ENCODE measurements around the gene TRIM47. TPM values are rescaled to one million over a fixed set of nuclear protein-coding genes. Genes with fewer than 3 reads are reported as not detected.

The TRIM47 gene
- total and polyA plus RNA-seq, 4 donors, result 6.9 to 18.5 (median 13.8) TPM

- Histone ChIP-seq H3K9me3 (ENCODE audit: control insufficient read depth in 4 of 4, low read length in 3 of 4) (no peaks in the 10 kb centered on the region), H3K27ac (ENCODE audit: low read depth in 1 of 2, low read length in 2 of 2) (no peak overlapping the region), H3K4me1 (ENCODE audit: control insufficient read depth in 4 of 4, insufficient read depth in 4 of 4, low read length in 3 of 4) (peaks cover 11 to 38% (median 24%) of the 10 kb centered on the region in 4 donors), H3K4me3 (ENCODE audit: low read depth in 1 of 3, low read length in 3 of 3) (no peak overlapping the region), H3K9ac (ENCODE audit: low read depth in 1 of 2, low read length in 2 of 2) (no peak overlapping the region), H3K36me3 (ENCODE audit: control insufficient read depth in 4 of 4, insufficient read depth in 3 of 4, low read depth in 1 of 4, low read length in 3 of 4) (peaks cover 0 to 1% (median 0%) of the 10 kb centered on the region in 4 donors), H3K27me3 (ENCODE audit: control insufficient read depth in 4 of 4, insufficient read depth in 4 of 4, low read length in 3 of 4) (no peaks in the 10 kb centered on the region)
- DNase-seq (ENCODE audit: low spot score), result peak; percentile 71
- WGBS, result 78% methylated on average over 32 of the region's 32 CpGs
- no peak for TF ChIP-seq ATF3 (IDR thresholded peaks at IDR 0.05)
- TF ChIP-seq HNF4A (conservative IDR thresholded peaks at IDR 0.05), result peak in 1 of 2 donors; percentile 35
Measured at GRCh38 chr17:75891605-75892555, 13.5 kb upstream of the TRIM47 start.

- Histone ChIP-seq H3K4me3 (ENCODE audit: low read depth in 1 of 3, low read length in 3 of 3) (no peak overlapping the region), H3K36me3 (ENCODE audit: control insufficient read depth in 4 of 4, insufficient read depth in 3 of 4, low read depth in 1 of 4, low read length in 3 of 4) (peaks cover 0 to 1% (median 0%) of the 10 kb centered on the region in 4 donors), H3K27me3 (ENCODE audit: control insufficient read depth in 4 of 4, insufficient read depth in 4 of 4, low read length in 3 of 4) (no peaks in the 10 kb centered on the region), H3K9me3 (ENCODE audit: control insufficient read depth in 4 of 4, low read length in 3 of 4) (no peaks in the 10 kb centered on the region), H3K27ac (ENCODE audit: low read depth in 1 of 2, low read length in 2 of 2) (no peak overlapping the region), H3K4me1 (ENCODE audit: control insufficient read depth in 4 of 4, insufficient read depth in 4 of 4, low read length in 3 of 4) (peaks cover 11 to 35% (median 24%) of the 10 kb centered on the region in 4 donors), H3K9ac (ENCODE audit: low read depth in 1 of 2, low read length in 2 of 2) (no peak overlapping the region)
- WGBS, result 81% methylated on average over 31 of the region's 31 CpGs
- DNase-seq (ENCODE audit: low spot score), result no peak
- TF ChIP-seq HNF4A (conservative IDR thresholded peaks at IDR 0.05), result peak; percentile 56 to 71
- peak; percentile 33 for TF ChIP-seq SP1 (IDR thresholded peaks at IDR 0.05)
- peak in 1 of 2 donors; percentile 4 for TF ChIP-seq RXRA (IDR thresholded peaks at IDR 0.05)
- TF ChIP-seq YY1 (IDR thresholded peaks at IDR 0.05), result no peak
Measured at GRCh38 chr17:75891022-75891604, 12.7 kb upstream of the TRIM47 start.

GRCh38 chr17:75889454-75889853 is 11.1 kb upstream of the TRIM47 start:
- Histone ChIP-seq H3K27ac (ENCODE audit: low read depth in 1 of 2, low read length in 2 of 2) (no peak overlapping the region), H3K27me3 (ENCODE audit: control insufficient read depth in 4 of 4, insufficient read depth in 4 of 4, low read length in 3 of 4) (no peaks in the 10 kb centered on the region), H3K4me3 (ENCODE audit: low read depth in 1 of 3, low read length in 3 of 3) (no peak overlapping the region), H3K9me3 (ENCODE audit: control insufficient read depth in 4 of 4, low read length in 3 of 4) (no peaks in the 10 kb centered on the region), H3K4me1 (ENCODE audit: control insufficient read depth in 4 of 4, insufficient read depth in 4 of 4, low read length in 3 of 4) (peaks cover 7 to 23% (median 15%) of the 10 kb centered on the region in 4 donors), H3K36me3 (ENCODE audit: control insufficient read depth in 4 of 4, insufficient read depth in 3 of 4, low read depth in 1 of 4, low read length in 3 of 4) (peaks cover 0 to 1% (median 0%) of the 10 kb centered on the region in 4 donors), H3K9ac (ENCODE audit: low read depth in 1 of 2, low read length in 2 of 2) (no peak overlapping the region)
- TF ChIP-seq YY1 (IDR thresholded peaks at IDR 0.05), result no peak
- no peak for TF ChIP-seq MAX (IDR thresholded peaks at IDR 0.05)
- no peak for TF ChIP-seq REST (IDR thresholded peaks at IDR 0.05)
- no peak for TF ChIP-seq FOXA2 (IDR thresholded peaks at IDR 0.05)
- WGBS, result 89% methylated on average over 6 of the region's 6 CpGs
- DNase-seq (ENCODE audit: low spot score), result no peak
